Activated CD8-positive, alpha-beta memory T cell treated with anti-CD3 and anti-CD28 coated beads, Interleukin-2, amount 10 ng/mL, durations not matched to agents 7 days and 5 days (primary cell): Measurements from ENCODE around the gene COL28A1. TPM values are rescaled to one million over a fixed set of nuclear protein-coding genes. Genes with fewer than 3 reads are reported as not detected.
"Not testable (repeated sequence)": the region's sequence is repeated elsewhere in the genome, so short reads cannot be mapped to it uniquely, and the experiment has no call there.

ENCODE experiments used
- ATAC-seq: fragments of 150-1000 bp; cut with Tn5 transposase; one replicate; pipeline ENCODE4 v1.10.0; 2021; ENCODE audit warnings: moderate library complexity
- CTCF ChIA-PET: fragments of 350-600 bp; sonication (Branson Sonifier 250); formaldehyde crosslinking; loops from one replicate; lab custom pipeline; 2021; ENCODE audit warnings: antibody characterized with exemption; lab: Charles Lee
- DNase-seq: peaks from one replicate; pipeline ENCODE4 v3.0.0-alpha.2; 2020
- H3K27ac Mint-ChIP-seq: one replicate; pipeline ENCODE4 v1.8.0; 2021; ENCODE audit warnings: mild to moderate bottlenecking, mixed read lengths
- H3K27me3 Mint-ChIP-seq: one replicate; pipeline ENCODE4 v1.8.0; 2021; ENCODE audit warnings: mixed read lengths
- H3K36me3 Mint-ChIP-seq: one replicate; pipeline ENCODE4 v1.8.0; 2021; ENCODE audit warnings: mild to moderate bottlenecking, mixed read lengths
- H3K4me1 Mint-ChIP-seq: one replicate; pipeline ENCODE4 v1.8.0; 2021; ENCODE audit warnings: mixed read lengths
- H3K4me3 Mint-ChIP-seq: one replicate; pipeline ENCODE4 v1.8.0; 2021; ENCODE audit warnings: mild to moderate bottlenecking, moderate library complexity, mixed read lengths
- H3K9me3 Mint-ChIP-seq: one replicate; pipeline ENCODE4 v1.8.0; 2022; ENCODE audit warnings: low read depth, mixed read lengths
- total RNA-seq, 2 experiments: library from RNA; stranded (reverse); gene quantifications; one replicate each; pipeline ENCODE4 v1.2.3, GENCODE V29; 2021

COL28A1 gene
- total RNA-seq, 2 experiments from 2014 or later: not detected

GRCh38 chr7:7566651-7567611, 31.3 kb upstream of the COL28A1 start, which contains the start of gene MIOS:
MIOS (plus strand) TSS chr7:7566884; CDS start chr7:7572476, 5,592 bp downstream.
- Mint-ChIP-seq H3K4me3 (peak within 1 kb of the TSS; percentile 82), H3K4me1 (peaks cover 30% of the 10 kb centered on the region), H3K27ac (peak within 1 kb of the TSS; percentile 87), H3K36me3 (peaks cover 14% of the 10 kb centered on the region), H3K9me3 (no peaks in the 10 kb centered on the region), H3K27me3 (no peaks in the 10 kb centered on the region)
- DNase-seq (peak; percentile 86), ATAC-seq (peak; percentile 92)
- CTCF ChIA-PET: no interaction called here

DNA sequence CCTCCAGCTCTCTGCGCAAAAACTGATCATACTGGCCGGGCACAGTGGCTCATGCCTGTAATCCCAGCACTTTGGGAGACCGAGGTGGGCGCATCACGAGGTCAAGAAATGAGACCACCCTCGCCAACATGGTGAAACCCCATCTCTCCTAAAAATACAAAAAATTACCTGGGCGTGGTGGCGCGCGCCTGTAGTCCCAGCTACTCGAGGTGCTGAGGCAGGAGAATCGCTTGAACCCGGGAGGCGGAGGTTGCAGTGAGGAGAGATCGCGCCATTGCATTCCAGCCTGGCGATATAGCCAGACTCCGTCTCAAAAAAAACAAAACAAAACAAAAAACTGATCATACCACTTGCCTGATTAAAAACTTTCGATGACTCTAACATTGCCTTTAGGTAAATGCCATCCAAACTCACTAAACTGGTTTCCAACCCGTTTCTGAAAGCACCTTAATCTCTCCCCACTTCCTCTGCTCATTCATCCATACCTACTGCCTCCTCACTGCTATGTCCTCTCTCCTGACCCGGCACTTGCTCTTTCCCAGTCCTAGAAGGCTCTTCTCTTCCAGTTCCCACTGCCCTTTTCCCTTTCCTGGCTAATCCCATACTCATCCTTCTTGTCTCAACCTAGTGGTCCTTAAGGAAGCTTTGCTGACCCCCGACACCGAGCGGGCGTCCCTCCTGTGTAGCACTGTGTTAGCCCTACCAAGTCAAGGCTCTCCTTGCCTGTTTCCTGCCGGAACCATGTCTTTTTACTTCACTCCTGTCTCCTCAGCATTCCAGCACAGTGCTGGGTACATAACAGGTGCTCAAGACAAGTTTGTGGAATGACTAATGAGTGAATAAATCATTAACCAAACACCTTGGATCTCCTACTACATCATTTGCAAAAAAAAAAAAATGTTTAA, 30.3 kb upstream of the COL28A1 start:
- no peak overlapping the region for H3K27ac Mint-ChIP-seq
- no peak for ATAC-seq

GRCh38 chr7:7565018-7565680, 29.5 kb upstream of the COL28A1 start:
- Mint-ChIP-seq H3K9me3 (no peaks in the 10 kb centered on the region), H3K4me1 (peaks cover 23% of the 10 kb centered on the region), H3K36me3 (peaks cover 13% of the 10 kb centered on the region), H3K4me3 (no peak overlapping the region), H3K27ac (no peak overlapping the region), H3K27me3 (no peaks in the 10 kb centered on the region)
- DNase-seq (no peak), ATAC-seq (no peak)
- CTCF ChIA-PET: no interaction called here

More for the DNA sequence above, 30.3 kb upstream of the COL28A1 start:
- Mint-ChIP-seq H3K9me3 (no peaks in the 10 kb centered on the region), H3K4me3 (no peak overlapping the region), H3K27me3 (no peaks in the 10 kb centered on the region), H3K4me1 (peaks cover 30% of the 10 kb centered on the region), H3K36me3 (peaks cover 14% of the 10 kb centered on the region)
- no peak for DNase-seq
- CTCF ChIA-PET: no interaction called here

DNA sequence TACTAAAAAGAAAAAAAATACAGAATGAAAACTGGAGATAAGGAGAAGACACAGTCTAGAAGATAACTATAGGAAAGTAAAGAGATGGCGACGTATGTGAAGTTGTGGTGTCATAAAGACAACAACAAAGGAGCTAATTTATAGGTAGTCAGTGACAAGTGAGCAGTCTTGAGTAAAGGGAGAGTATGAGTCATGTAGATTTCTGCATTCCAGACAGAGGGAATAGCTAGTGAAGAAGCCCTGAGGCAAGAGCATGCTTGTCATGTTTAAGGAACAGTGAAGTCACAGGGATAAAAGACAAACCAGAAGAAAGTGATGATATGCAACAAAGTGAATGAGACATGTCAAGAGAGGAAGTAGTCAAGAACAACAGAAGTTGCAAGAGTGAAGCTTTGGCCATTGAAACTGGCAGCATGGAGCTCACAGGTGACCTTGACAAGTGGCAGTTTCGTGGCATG, 28.7 kb upstream of the COL28A1 start:
- Mint-ChIP-seq H3K9me3 (no peaks in the 10 kb centered on the region), H3K27ac (no peak overlapping the region), H3K36me3 (peaks cover 5% of the 10 kb centered on the region), H3K4me3 (no peak overlapping the region), H3K27me3 (no peaks in the 10 kb centered on the region), H3K4me1 (peaks cover 15% of the 10 kb centered on the region)
- DNase-seq (no peak), ATAC-seq (no peak)
- CTCF ChIA-PET: interaction anchor here (1.2 kb wide), 1 partner anchor 462 kb away, joined by 4 read pairs; no protein-coding TSS in a partner anchor

DNA sequence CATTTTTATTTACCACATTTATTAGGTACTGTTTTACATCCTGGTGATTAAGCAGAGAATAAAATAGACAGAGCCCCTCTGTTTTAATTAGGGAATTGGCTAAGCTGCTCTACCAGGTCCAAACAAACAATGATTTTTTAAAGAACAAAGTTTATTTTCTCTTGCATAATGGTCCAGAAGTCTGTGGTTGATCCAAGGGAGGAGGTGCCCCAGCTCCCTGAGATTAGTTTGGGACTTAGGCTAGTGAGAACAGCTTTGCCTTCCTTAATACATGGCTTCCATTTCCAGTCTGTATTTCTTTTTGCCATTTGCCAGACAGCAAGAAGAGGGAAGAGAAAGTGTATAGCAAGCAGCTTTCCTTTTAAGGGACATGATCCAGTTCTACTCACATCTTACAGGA, 28.1 kb upstream of the COL28A1 start:
- ATAC-seq (no peak), DNase-seq (no peak)
- Mint-ChIP-seq H3K27me3 (no peaks in the 10 kb centered on the region), H3K9me3 (peaks cover 2% of the 10 kb centered on the region), H3K4me3 (no peak overlapping the region), H3K36me3 (peaks cover 5% of the 10 kb centered on the region), H3K27ac (no peak overlapping the region), H3K4me1 (peaks cover 10% of the 10 kb centered on the region)
- CTCF ChIA-PET: interaction anchor here (1.2 kb wide), 1 partner anchor 462 kb away, joined by 4 read pairs; no protein-coding TSS in a partner anchor

DNA sequence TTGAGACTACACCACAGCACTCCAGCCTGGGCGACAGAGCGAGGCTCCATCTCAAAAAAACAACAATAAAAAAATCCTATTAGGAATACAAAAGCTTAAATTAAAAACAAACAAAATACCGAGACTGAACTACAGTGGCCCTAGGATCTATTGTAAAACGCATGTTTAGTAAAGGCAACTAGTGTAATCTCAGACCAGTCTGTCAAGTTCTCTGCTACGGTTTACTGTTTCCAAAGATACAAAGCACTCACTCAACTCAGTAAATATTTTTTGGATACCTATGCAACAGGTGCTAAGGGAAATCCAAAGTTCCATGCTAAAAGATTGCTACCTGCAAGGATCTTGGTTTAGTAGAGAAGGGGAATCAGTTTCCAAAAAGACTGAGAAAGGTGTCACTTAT, 27.6 kb upstream of the COL28A1 start:
- DNase-seq (no peak), ATAC-seq (no peak)
- CTCF ChIA-PET: interaction anchor here (1.2 kb wide), 1 partner anchor 461 kb away, joined by 4 read pairs; no protein-coding TSS in a partner anchor

GRCh38 chr7:7562736-7563135, 27.1 kb upstream of the COL28A1 start:
- Mint-ChIP-seq H3K27me3 (no peaks in the 10 kb centered on the region), H3K27ac (no peak overlapping the region), H3K4me1 (no peaks in the 10 kb centered on the region), H3K9me3 (peaks cover 6% of the 10 kb centered on the region), H3K4me3 (no peak overlapping the region), H3K36me3 (peaks cover 14% of the 10 kb centered on the region)
- DNase-seq (no peak), ATAC-seq (no peak)
- CTCF ChIA-PET: no interaction called here

More for the DNA sequence above, 27.6 kb upstream of the COL28A1 start:
- no peak overlapping the region for H3K27ac Mint-ChIP-seq
- H3K4me3 Mint-ChIP-seq: no peak overlapping the region
- no peaks in the 10 kb centered on the region for H3K27me3 Mint-ChIP-seq
- peaks cover 6% of the 10 kb centered on the region for H3K9me3 Mint-ChIP-seq
- peaks cover 10% of the 10 kb centered on the region for H3K36me3 Mint-ChIP-seq
- peaks cover 5% of the 10 kb centered on the region for H3K4me1 Mint-ChIP-seq

DNA sequence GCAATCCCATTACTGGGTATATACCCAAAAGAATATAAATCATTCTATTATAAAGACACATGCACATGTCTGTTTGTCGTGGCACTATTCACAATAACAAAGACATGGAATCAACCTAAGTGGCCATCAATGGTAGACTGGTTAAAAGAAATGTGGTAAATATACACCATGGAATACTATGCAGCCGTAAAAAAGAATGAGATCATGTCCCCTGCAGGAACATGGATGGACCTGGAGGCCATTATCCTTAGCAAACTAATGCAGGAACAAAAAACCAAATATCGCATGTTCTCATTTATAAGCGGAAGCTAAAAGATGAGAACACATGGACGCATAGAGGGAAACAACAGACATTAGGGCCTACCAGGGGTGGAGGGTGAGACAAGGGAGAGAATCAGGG, 25.9 kb upstream of the COL28A1 start:
- H3K9me3 Mint-ChIP-seq, H3K27me3 Mint-ChIP-seq, H3K27ac Mint-ChIP-seq, H3K4me3 Mint-ChIP-seq, DNase-seq, ATAC-seq, H3K4me1 Mint-ChIP-seq: not testable (repeated sequence)
- peaks cover 15% of the 10 kb centered on the region for H3K36me3 Mint-ChIP-seq
- CTCF ChIA-PET: interaction anchor here (0.6 kb wide), 1 partner anchor 176 kb away, joined by 3 read pairs; no protein-coding TSS in a partner anchor

GRCh38 chr7:7557252-7557651, 21.6 kb upstream of the COL28A1 start:
- no peak for DNase-seq

DNA sequence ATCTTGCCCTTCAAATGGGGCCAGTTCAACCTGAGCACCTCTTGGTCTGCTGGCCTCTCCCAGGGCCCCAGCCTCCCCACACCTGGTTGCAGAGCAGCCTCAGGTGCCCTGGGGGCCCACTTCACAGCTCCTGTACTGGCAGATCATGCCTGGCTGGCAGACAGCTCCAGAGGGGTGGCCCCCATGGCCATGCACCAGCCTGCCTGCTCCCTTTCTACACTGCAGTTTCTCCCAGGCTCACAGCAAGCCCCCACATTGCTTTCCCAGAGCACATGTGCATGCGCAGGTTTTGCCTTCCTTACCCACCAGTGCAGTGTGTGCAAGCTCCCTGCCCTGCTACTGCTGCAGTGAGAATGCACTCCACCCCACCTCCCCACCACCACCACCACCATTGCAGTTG, 21.2 kb upstream of the COL28A1 start:
- no peaks in the 10 kb centered on the region for H3K4me1 Mint-ChIP-seq
- no peak overlapping the region for H3K27ac Mint-ChIP-seq
- DNase-seq (no peak), ATAC-seq (no peak)
- H3K9me3 Mint-ChIP-seq: peaks cover 8% of the 10 kb centered on the region
- no peak overlapping the region for H3K4me3 Mint-ChIP-seq
- CTCF ChIA-PET: no interaction called here
- H3K36me3 Mint-ChIP-seq: peaks cover 15% of the 10 kb centered on the region
- no peaks in the 10 kb centered on the region for H3K27me3 Mint-ChIP-seq

More at GRCh38 chr7:7557252-7557651, 21.6 kb upstream of the COL28A1 start:
- H3K9me3 Mint-ChIP-seq: peaks cover 8% of the 10 kb centered on the region
- H3K27me3 Mint-ChIP-seq: no peaks in the 10 kb centered on the region
- no peak overlapping the region for H3K4me3 Mint-ChIP-seq
- no peaks in the 10 kb centered on the region for H3K4me1 Mint-ChIP-seq
- CTCF ChIA-PET: no interaction called here
- no peak overlapping the region for H3K27ac Mint-ChIP-seq
- peaks cover 15% of the 10 kb centered on the region for H3K36me3 Mint-ChIP-seq
- no peak for ATAC-seq

- Mint-ChIP-seq H3K9me3 (peaks cover 8% of the 10 kb centered on the region), H3K27ac (no peak overlapping the region), H3K4me1 (no peaks in the 10 kb centered on the region), H3K36me3 (peaks cover 15% of the 10 kb centered on the region), H3K4me3 (no peak overlapping the region), H3K27me3 (no peaks in the 10 kb centered on the region)
- DNase-seq (no peak), ATAC-seq (no peak)
- CTCF ChIA-PET: interaction anchor here (0.8 to 1.6 kb wide), 2 partner anchors 32 to 741 kb away, joined by 4 read pairs; no protein-coding TSS in a partner anchor
Measured at GRCh38 chr7:7554649-7555575, 19.2 kb upstream of the COL28A1 start.

GRCh38 chr7:7554021-7554432, 18.4 kb upstream of the COL28A1 start:
- Mint-ChIP-seq H3K27ac (no peak overlapping the region), H3K9me3 (peaks cover 8% of the 10 kb centered on the region), H3K36me3 (peaks cover 13% of the 10 kb centered on the region), H3K4me1 (no peaks in the 10 kb centered on the region), H3K27me3 (no peaks in the 10 kb centered on the region), H3K4me3 (no peak overlapping the region)
- no peak for ATAC-seq
- DNase-seq: no peak
- CTCF ChIA-PET: no interaction called here
